DMS114 treated with DMSO at 0.1 percent for 48 hours (cell line): ENCODE results near the gene ARHGEF10L.

ENCODE experiments used
- DNase-seq: peaks from one replicate; lab custom pipeline; 2025; ENCODE audit not compliant: unreplicated experiment; lab: John Stamatoyannopoulos, UW

ARHGEF10L gene

GRCh38 chr1:17545356-17545755, 5.9 kb downstream of the ARHGEF10L start:
- no peak for DNase-seq

GRCh38 chr1:17546946-17547670, 7.6 kb downstream of the ARHGEF10L start:
- DNase-seq: no peak

DNA sequence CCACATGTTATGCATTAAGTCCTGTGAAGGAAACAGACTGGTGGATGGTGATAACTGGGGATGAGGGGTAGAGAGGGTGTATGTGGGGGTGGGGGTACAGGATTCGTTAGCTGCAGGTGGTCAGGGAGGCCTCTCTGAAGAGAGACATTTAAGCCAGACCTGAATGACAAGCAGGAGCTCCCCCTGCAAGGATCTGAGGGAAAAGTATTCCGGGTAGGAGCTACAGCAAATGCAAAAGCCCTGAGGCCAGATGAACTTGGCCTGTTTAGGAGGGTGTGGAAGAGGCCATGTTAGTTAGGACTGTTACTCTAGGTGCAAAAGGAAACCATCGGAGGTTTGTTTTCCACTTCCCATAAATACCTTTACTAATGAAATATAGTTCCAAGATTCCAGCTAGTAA, 9.9 kb downstream of the ARHGEF10L start:
- no peak for DNase-seq

- DNase-seq: no peak
These were observed 11.5 kb downstream of the ARHGEF10L start for GRCh38 chr1:17550729-17551584.

DNA sequence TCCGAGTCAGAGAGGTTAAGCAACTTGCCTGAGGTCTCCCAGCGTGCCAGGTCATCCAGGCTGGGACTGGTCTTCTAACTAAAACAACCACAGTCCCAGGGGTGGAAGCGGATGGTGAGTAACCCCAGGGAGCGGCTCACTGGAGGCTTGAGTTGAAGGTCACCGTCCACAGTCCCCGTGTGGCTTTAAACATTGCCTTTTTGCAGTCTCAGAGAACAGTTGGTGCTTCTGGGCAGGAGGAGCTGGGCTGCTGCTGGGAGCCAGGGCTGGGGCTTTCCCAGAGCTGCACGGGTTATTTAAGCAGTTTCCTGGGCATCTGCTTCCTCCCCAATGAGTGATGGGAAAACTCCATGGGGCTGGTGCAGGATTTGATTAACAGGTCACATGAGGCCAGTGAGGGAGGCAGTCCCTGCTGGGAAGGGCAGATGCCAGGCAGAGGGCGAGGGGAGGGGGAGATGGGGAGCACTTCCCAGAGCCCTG, 12.3 kb downstream of the ARHGEF10L start:
- DNase-seq: no peak

GRCh38 chr1:17553975-17554700, 14.6 kb downstream of the ARHGEF10L start:
- DNase-seq: no peak

GRCh38 chr1:17554954-17555353, 15.5 kb downstream of the ARHGEF10L start:
- no peak for DNase-seq

DNA sequence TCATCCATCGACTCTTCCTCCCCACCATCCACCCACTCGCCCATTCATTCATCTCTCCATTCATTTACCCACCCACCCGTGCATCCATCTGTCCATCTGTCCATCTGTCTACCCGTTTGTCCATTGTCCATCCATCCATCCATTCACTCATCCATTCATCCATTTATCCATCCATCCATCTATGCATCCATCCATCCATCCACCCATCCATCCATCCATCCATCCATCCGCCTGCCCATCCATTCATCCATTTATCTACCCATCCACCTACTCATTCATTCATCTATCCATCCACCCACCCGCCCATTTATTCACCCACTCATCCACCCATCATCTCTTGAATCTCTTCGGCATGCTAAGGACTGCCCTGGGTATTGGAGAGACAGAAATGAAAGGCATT, 18.5 kb downstream of the ARHGEF10L start:
- DNase-seq: no peak

- DNase-seq: no peak
These were observed 19.0 kb downstream of the ARHGEF10L start for GRCh38 chr1:17558541-17558940.

DNA sequence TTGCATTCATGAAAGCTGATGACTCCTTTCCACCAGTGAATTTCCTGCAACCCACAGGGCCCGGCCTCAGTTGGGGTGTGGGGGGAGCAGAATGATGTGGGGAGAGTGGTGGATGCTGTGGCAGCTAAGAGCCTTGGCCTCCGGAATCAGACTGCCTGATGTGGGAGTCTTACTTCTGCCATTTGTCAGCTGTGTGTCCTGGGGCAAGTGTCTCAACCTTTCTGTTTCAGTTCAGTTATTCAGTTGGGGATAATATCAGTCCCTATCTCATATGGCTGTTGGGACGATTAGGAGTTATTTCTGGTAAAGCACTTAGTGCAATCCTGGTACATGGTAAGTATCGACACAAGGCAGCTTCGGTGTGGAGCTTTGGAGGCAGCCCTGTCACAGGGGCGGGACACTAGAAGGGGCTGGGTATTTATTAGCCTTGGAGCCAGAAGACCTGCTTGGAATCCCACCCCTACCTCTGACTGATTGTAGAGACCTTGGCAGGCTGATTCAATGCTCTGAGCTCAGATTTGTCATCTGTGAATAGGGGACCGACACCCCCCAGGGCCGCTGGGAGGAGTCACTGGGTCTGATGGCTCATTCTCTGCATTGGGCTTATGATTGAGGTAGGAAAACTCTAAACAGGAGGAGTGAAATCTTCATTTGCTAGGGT, 19.6 kb downstream of the ARHGEF10L start:
- DNase-seq: no peak

DNA sequence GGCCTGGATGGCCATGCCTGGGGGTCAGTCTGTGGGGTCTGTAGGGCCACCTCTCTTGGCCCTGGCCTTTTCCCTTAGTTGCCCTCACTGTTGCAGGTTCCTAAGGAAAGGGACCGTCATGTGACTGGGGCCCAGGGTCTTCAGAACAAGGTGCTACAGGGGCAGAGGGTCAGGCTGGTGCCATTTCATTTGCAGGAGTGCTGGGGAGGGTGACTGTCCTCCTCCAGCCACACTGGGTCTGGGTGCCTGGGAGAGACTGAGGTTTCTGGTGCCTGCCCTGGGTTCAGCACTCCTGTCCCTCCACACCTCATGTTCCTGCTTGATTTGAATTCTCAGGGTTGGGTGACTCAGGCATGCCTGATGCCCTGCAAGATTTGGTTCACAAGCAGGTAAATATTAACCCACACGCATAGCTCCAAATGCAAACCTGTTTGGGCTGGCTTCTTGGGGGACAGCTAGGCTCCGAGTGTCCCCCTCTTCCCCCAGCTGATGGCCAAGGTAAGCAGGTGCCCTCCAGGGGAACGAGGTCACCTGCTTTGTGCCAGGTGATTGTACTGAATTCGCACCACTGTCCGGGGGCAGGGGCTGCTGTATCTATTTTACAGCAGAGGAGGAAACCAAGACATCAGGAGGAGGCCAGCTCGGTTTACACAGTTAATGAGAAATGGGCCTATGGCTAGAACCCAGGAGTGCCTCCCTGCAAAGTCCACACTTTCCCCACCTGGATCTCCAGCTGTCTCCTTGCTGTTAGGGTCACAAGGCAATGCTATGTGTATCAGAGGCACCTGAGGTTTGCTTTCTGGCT, 20.3 kb downstream of the ARHGEF10L start:
- no peak for DNase-seq

DNA sequence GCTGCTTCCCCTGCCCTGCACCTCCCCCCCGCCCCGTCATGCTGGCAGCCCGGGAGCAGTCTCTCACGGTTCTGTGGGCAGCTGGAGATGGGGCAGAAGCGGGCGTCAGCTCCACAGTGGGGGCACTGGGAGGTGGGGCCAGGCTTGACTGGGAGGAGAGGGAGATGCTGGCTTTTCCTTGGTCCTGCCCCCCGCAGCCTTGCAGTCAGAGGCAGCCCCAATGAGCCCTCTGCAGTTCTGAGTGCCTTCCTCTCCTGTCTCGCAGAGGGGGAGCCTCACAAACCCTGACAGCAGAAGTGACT, 21.7 kb downstream of the ARHGEF10L start:
- DNase-seq: no peak

GRCh38 chr1:17561561-17561985, 22.1 kb downstream of the ARHGEF10L start:
- no peak for DNase-seq

DNA sequence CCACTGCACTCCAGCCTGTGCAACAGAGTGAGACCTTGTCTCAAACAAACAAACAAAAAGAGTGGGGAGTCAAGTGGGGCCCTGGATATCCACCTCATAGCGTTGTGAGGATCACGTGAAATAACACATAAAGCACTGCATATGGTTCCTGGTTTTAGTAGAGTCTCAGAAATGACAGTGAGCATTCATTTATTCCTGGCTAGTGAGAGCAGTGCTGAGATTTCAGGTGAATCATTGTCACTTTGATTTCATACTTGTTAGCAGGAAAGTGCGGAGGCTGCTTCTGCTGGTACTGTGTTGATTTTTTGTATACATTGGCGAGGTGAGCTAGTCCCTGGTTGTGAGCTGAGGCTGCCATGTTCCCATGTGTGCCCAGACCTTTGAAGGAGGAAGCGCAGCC, 22.9 kb downstream of the ARHGEF10L start:
- no peak for DNase-seq

- no peak for DNase-seq
These were observed 24.2 kb downstream of the ARHGEF10L start for GRCh38 chr1:17563494-17564281.

DNA sequence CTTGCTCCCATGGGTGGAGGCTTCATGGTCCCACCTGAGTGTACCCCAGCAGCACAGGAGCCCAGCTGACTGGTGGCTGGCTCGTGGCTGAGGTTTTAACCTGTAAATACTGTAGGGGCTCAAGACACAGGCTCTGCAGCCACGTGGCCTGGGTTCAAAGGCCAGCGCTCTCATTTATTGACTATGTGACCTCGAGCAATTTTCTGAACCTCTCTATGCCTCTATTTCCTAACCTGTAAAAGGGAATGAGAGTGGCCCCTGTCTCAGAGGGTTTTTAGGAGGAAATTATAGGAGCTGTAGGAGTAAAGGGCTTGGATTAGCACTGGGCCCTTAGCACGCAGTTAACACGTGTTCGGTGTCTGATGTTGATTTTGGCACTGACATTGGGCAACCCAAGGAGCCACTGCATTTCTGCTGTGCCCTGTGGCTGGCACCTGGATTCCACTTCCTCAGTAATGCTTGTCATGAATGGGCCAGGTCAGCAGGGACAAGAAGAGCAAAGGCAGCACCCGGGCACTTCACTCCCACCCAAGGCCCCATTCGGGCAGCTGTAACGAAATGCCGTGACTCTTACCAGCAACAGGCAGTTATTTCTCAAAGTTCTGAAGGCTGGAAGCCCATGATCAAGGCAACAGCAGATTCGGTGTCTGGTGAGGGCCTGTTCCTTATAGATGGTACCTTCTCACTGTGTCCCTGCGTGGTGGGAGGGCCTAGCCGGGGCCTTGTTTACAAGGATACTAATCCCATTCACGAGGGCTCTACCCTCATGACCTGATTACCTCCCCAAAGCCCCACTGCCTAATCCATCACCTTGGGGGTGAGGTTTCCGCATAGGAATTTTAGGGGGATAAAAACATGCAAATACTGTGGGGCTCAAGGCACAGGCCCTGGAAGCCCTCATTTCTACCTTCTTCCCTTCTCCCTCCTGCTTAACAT, 25.2 kb downstream of the ARHGEF10L start:
- no peak for DNase-seq

DNA sequence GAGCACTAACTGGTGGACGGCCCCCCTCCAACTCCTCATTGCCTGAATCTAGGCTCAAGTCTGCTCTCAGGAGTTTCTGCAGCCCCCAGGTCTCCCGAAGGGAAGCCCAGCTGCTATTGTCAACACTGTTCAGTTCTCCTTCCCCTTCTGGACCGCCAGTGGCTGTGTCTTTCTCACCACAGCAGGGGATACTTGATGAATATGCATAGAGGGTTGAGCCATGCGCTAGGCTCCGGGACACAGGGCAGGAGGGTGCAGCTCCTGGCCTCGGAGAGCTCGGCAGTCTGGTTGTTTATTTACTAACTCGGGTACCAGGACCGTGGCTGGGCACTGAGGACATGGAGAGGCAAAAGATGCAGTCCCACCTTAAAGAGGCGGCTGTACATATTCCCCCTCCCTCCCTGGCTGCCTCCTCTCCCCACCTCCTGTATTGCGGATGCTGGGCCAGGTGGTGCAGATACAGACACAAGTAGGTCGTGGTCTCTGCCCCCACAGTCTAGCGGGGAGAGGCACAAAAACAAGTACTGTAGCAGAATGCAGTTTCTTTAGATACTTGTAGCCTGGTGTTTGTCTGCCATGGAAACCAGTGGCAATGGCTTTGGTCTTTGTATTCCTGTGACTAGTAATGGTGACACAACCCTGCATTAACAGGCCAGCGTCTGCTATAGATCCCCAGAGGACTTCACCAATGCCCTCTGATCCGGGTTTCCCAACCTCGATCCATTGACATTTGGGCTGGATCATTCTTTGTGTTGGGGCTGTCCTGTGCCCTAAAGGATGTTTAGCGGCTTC, 26.2 kb downstream of the ARHGEF10L start:
- DNase-seq: no peak

DNA sequence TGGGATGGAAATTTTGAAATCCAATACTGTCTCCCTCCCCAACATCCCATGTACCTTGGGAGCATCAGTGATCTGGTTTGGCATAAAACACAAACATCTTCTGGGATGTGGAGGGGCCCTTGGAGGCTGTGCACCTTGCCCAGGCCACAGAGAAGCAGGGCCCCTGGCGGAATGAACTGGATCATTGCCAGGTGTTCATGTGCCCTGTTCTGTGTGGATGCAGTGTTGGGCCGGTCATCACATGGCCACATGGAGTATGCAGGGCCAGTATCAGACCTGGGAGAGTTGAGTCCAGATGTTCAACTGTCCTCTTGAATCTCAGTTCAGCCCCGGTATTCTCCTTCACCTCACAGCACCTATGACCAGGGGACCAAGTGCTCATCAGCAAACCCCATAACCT, 26.9 kb downstream of the ARHGEF10L start:
- no peak for DNase-seq
